ENCODE data around the gene POLR2F. TPM values are rescaled to one million over a fixed set of nuclear protein-coding genes. Genes with fewer than 3 reads are reported as not detected.

POLR2F gene
- total RNA-seq, 1 donor: 8.4 TPM

DNA sequence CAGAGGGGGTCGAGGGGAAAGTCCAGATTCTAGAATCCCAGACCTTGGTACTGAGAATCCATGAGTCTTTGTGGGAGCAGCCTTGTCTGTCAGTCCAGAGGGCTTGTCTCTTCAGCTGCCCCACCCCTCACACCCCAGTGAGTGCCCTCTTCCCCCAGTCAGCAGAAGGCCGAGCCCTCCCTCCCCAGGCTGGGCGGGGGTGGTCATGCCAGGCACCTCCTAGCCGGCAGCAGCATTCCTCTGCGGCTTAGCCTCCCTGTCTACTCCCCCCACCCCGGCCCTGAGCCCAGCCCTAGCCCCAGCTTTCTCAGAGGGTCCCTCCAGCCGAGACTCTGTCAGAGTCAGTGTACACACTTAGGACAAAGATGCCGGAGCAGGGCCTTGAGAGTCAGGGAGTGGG is 26.3 kb downstream of the POLR2F start:
- H3K27me3 ChIP-seq (ENCODE audit: insufficient read depth, low read length): no peaks in the 10 kb centered on the region
- no peak overlapping the region for H3K4me3 ChIP-seq (ENCODE audit: low read length)
- H3K9me3 ChIP-seq (ENCODE audit: low read depth, low read length): no peaks in the 10 kb centered on the region
- no peaks in the 10 kb centered on the region for H3K4me1 ChIP-seq (ENCODE audit: insufficient read depth, low read length)

DNA sequence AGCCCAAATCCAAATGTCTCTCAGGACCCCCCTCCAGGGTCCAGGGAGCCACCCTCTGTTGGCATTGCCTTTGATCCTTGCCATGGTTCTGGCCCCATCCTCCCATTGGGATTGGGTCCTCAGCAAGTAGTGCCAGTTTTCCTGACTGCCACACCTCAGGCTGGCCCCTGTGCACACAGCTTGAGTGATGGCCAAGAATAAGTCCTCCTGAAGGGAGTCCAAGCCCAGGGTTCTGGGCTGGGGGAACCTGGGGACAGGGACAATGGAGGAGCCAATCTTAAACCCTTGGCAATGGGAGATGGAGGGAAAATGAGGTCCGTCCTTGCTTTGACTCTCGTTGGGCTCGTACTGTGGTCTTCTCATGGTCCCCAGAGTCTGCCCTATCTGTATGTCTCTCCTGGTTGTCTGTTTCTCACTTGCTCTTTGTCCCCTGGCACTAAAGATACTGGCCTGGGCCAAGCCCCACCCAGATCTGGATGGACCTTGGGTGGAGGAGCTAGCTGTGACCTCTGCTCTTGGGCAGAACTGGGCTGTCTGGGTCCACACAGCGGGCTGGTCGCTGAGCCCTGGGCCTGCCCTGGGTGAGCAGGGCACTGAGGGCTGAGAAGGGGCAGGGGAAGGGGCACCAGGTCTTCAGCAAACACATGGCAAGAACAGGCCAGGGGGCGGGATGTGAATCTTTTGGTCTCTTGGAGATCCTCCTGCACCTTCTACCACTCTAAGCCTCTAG is 27.9 kb downstream of the POLR2F start:
- Histone ChIP-seq H3K4me3 (ENCODE audit: low read length) (no peak overlapping the region), H3K4me1 (ENCODE audit: insufficient read depth, low read length) (no peaks in the 10 kb centered on the region)

DNA sequence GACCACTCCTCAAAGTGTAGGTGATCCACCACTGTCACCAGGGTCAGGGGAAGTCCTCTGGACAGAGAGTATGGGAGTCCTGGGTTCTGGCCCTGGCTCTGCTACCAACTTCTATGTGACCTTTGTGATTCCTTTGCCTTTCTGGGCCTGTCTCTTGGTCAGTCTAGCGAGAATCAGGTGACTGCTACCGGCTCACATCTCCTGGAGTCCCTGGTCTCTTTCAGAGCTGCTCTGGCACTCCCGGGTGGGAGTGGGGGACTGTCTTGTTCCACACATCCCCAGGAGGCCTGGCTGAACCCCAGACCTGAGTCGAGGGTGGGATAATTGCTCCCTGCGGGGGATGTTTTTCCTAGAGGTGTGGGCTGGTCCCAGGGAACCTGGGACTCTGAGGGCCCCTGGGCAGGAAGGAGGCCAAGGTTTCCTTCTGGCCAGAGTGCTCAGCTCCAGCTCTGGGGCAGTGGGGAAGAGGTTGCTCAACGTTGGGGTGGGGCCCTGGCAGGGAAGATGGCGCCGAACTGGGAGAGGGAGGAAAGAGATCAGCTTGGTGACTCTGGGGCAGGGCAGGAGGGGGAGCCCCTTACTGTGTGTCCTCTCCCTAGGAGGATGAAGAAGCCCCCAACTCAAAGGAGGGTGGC is 28.8 kb downstream of the POLR2F start:
- no peaks in the 10 kb centered on the region for H3K27me3 ChIP-seq (ENCODE audit: insufficient read depth, low read length)
- H3K9me3 ChIP-seq (ENCODE audit: low read depth, low read length): no peaks in the 10 kb centered on the region
- no peaks in the 10 kb centered on the region for H3K4me1 ChIP-seq (ENCODE audit: insufficient read depth, low read length)
- no peak overlapping the region for H3K4me3 ChIP-seq (ENCODE audit: low read length)

More for the DNA sequence above, 27.9 kb downstream of the POLR2F start:
- H3K27me3 ChIP-seq (ENCODE audit: insufficient read depth, low read length): no peaks in the 10 kb centered on the region
- no peaks in the 10 kb centered on the region for H3K9me3 ChIP-seq (ENCODE audit: low read depth, low read length)

GRCh38 chr22:37982938-37983859 is 29.7 kb downstream of the POLR2F start:
- no peaks in the 10 kb centered on the region for H3K4me1 ChIP-seq (ENCODE audit: insufficient read depth, low read length)
- H3K27me3 ChIP-seq (ENCODE audit: insufficient read depth, low read length): no peaks in the 10 kb centered on the region
- no peaks in the 10 kb centered on the region for H3K9me3 ChIP-seq (ENCODE audit: low read depth, low read length)
- no peak overlapping the region for H3K4me3 ChIP-seq (ENCODE audit: low read length)

- no peak within 1 kb of the TSS for H3K4me3 ChIP-seq (ENCODE audit: low read length)
- no peaks in the 10 kb centered on the region for H3K27me3 ChIP-seq (ENCODE audit: insufficient read depth, low read length)
- no peaks in the 10 kb centered on the region for H3K4me1 ChIP-seq (ENCODE audit: insufficient read depth, low read length)
- no peaks in the 10 kb centered on the region for H3K9me3 ChIP-seq (ENCODE audit: low read depth, low read length)
Measured at GRCh38 chr22:37983860-37984791, 30.6 kb downstream of the POLR2F start, which contains the start of gene SOX10. Gene SOX10 (minus strand): TSS chr22:37984555. CDS start chr22:37983784, 771 bp downstream.

- Histone ChIP-seq H3K9me3 (ENCODE audit: low read depth, low read length) (no peaks in the 10 kb centered on the region), H3K4me3 (ENCODE audit: low read length) (no peak overlapping the region), H3K4me1 (ENCODE audit: insufficient read depth, low read length) (no peaks in the 10 kb centered on the region), H3K27me3 (ENCODE audit: insufficient read depth, low read length) (no peaks in the 10 kb centered on the region)
Measured at GRCh38 chr22:37985050-37985585, 31.6 kb downstream of the POLR2F start.

DNA sequence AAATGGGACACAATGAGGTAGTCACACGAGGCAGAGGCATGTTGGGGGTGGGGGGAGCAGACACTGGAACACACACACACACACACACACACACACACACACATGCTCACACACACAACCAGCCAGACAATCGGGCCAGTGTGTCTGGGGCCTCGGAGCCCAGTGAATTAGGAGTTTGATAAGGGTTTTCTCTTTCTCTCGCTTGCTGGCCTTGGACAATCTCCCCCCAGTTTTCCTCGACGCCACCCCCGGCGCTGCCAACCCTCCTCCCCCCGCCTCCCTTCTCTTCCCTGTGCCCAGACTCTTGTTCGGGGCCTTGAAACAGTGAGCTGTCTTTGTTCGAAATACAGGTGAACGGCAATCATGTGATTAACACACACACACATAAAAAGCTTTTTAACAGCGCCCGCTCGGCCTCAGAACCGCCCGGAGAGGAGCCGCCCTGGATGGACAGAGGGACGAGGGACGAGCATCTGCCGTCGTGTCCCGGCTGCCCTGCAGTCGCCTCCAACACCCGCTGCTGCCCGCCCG is 32.3 kb downstream of the POLR2F start:
- Histone ChIP-seq H3K9me3 (ENCODE audit: low read depth, low read length) (no peaks in the 10 kb centered on the region), H3K27me3 (ENCODE audit: insufficient read depth, low read length) (no peaks in the 10 kb centered on the region), H3K4me1 (ENCODE audit: insufficient read depth, low read length) (no peaks in the 10 kb centered on the region), H3K4me3 (ENCODE audit: low read length) (no peak overlapping the region)

DNA sequence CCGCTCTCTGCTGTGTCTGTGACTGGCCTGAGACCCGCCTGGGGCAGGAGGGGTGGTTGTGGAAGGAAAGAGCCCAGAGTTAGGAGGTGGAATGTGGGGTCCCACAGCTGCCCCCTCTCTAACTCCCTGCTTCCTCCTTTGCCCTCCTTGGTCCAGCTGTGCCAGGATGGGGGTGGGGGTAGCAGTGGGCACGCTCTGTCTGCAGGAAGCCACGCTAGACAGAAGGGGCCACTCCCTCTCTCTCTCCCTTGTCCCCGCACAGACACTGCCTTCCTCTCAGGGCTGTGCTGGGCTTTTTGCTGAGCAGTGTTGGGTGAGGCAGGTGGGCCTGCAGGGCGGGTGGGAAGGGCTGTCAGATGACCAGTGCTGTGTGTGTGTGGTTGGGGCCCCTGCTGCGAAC is 32.9 kb downstream of the POLR2F start:
- Histone ChIP-seq H3K27me3 (ENCODE audit: insufficient read depth, low read length) (no peaks in the 10 kb centered on the region), H3K4me1 (ENCODE audit: insufficient read depth, low read length) (no peaks in the 10 kb centered on the region), H3K9me3 (ENCODE audit: low read depth, low read length) (no peaks in the 10 kb centered on the region), H3K4me3 (ENCODE audit: low read length) (no peak overlapping the region)

DNA sequence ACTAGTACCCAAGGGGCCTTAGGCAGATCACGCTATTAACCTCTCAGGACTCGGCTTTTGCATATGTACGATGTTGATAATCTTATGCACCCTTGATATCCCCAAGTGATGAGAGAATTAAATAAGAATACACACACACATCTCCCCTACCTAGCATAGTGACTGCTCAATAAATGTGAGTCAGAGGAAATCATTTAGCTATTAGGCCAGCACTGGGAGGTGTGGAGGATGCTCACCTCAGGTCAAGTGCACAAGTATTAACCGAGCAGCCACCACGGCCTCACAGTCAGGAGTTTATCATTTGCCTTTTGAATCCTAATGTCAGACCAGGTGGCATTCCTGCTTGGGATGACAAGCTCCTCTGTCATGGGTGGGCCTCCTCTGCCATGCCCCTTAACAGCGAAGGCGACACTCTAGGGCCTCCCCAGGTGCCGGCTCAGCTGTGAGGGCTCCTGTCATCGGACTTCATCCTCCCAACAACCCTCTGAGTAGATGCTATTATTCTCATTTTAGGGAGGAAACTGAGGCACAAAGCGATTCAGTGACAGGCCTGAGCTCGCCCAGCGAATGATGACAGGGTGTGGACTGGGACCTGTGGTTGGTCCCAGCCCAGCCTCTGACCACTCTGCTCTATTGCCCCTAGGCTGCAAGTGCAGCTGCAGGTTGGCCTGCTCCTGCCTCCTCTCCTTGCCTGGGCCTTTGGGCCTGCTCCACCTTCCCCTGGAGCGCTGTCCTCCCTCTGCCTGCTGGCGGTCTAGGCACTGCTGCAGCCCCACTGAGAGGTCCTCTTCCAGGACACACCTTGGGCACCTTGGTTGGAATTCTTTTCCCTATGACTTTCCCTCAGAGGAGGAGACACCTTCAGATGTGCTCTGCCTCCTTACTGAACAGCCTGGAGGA is 35.9 kb downstream of the POLR2F start:
- H3K9me3 ChIP-seq (ENCODE audit: low read depth, low read length): no peaks in the 10 kb centered on the region
- H3K27me3 ChIP-seq (ENCODE audit: insufficient read depth, low read length): no peaks in the 10 kb centered on the region
- no peak overlapping the region for H3K4me3 ChIP-seq (ENCODE audit: low read length)
- H3K4me1 ChIP-seq (ENCODE audit: insufficient read depth, low read length): no peaks in the 10 kb centered on the region

DNA sequence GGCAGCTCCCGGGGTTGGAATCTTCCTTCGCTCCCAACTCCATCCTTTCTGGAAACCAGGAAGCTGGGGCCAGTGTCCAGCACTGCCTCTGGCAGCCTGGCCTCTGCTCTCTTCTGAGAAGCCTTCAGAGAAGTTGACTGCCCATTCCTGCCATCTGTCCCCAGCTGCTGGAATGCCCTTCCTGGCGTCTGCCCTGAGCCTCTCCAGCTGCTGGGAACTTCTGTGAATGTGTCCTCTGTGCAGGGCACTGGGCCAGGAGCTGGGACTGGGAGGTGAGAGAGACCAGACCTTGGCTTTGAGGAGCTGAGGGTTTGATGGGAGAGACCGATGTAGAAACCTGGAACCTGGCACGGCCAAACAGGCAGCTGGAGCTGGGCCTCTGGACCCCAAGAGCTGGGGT is 36.8 kb downstream of the POLR2F start:
- H3K4me3 ChIP-seq (ENCODE audit: low read length): no peak overlapping the region
- H3K9me3 ChIP-seq (ENCODE audit: low read depth, low read length): no peaks in the 10 kb centered on the region
- peaks cover 8% of the 10 kb centered on the region for H3K4me1 ChIP-seq (ENCODE audit: insufficient read depth, low read length)
- no peaks in the 10 kb centered on the region for H3K27me3 ChIP-seq (ENCODE audit: insufficient read depth, low read length)

DNA sequence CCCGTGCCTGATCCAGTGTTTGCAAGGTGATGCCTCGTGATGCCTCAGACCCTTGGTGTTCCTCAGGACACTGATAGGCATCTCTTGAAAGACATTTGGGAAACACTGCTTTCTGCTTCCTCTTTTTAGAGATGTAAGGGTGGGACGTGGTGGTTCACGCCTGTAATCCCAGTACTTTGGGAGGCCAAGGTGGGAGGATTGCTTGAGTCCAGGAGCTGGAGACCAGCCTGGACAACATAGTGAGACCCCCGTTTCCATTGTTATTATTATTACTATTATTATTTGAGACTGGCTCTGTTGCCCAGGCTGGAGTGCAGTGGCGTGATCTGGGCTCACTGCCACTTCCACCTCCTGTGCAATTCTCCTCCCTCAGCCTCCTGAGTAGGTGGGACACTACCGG is 37.4 kb downstream of the POLR2F start:
- H3K4me1 ChIP-seq (ENCODE audit: insufficient read depth, low read length): peaks cover 14% of the 10 kb centered on the region
- no peaks in the 10 kb centered on the region for H3K27me3 ChIP-seq (ENCODE audit: insufficient read depth, low read length)
- no peak overlapping the region for H3K4me3 ChIP-seq (ENCODE audit: low read length)
- H3K9me3 ChIP-seq (ENCODE audit: low read depth, low read length): no peaks in the 10 kb centered on the region

DNA sequence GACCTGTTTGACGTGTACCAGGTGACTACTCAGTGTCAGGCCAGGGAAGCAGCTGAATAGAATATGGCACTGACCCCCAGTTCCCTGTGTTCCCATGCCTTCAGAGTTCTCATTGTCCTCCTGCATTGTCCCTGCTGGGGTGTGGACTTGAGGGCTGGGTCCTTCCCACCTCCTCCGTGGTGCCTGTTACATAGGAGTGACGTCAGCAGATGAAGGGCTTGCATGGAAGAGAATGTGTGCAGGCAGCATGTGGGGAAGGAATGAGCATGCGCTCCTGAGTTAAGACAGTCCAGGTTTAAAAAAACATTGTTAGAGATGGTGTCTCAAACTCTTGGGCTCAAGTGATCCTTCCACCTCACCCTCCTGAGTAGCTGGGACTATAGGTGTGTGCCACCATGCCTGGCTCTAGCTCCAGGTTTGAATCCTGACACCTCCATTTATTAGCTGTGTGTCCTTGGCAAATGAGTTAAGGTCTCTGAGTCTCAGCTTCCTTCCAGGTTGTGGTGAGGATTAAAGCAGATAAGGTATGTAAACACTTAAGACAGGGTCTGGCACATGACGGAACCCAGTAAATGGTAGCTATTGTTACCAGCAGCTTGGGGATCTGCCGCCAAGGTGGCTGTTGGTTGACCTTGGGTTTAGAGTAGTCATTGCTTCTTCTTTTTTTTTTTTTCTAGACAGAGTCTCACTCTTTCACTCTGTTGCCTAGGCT is 38.4 kb downstream of the POLR2F start:
- Histone ChIP-seq H3K4me3 (ENCODE audit: low read length) (no peak overlapping the region), H3K27me3 (ENCODE audit: insufficient read depth, low read length) (no peaks in the 10 kb centered on the region), H3K9me3 (ENCODE audit: low read depth, low read length) (no peaks in the 10 kb centered on the region), H3K4me1 (ENCODE audit: insufficient read depth, low read length) (peaks cover 24% of the 10 kb centered on the region)

- Histone ChIP-seq H3K4me3 (ENCODE audit: low read length) (no peak overlapping the region), H3K4me1 (ENCODE audit: insufficient read depth, low read length) (peaks cover 26% of the 10 kb centered on the region), H3K27me3 (ENCODE audit: insufficient read depth, low read length) (no peaks in the 10 kb centered on the region), H3K9me3 (ENCODE audit: low read depth, low read length) (no peaks in the 10 kb centered on the region)
Measured at GRCh38 chr22:37994049-37994448, 40.5 kb downstream of the POLR2F start.
